Caco-2 (cell line): ENCODE results near the gene AASDH. TPM values are rescaled to one million over a fixed set of nuclear protein-coding genes. Genes with fewer than 3 reads are reported as not detected.

Experiments
- BruUV-seq: library from RNA; stranded (reverse); fragments of 400-500 nt; replicated peaks from 2 replicates; lab custom pipeline; 2021; lab: Mats Ljungman, UMichigan
- CTCF ChIA-PET: fragments of 300-600 bp; sonication (Branson Sonifier 250); formaldehyde crosslinking; loops from one replicate; lab custom pipeline; 2022; ENCODE audit warnings: antibody characterized with exemption; lab: Charles Lee
- POLR2A ChIA-PET: fragments of 300-600 bp; sonication (Branson Sonifier 250); formaldehyde crosslinking; loops from one replicate; lab custom pipeline; 2022; ENCODE audit warnings: antibody characterized with exemption; lab: Charles Lee
- DNase-seq, 2 experiments: peaks; one replicate each; pipeline versions ENCODE4 v3.0.0 to v3.0.0-alpha.2; 2020 to 2022
- H3K27me3 ChIP-seq: replicated peaks from 2 replicates; pipeline ENCODE4 v1.6.0; 2011; ENCODE audit warnings: low read length; ENCODE audit not compliant: control insufficient read depth, insufficient read depth
- H3K36me3 ChIP-seq: 2 replicates; pipeline ENCODE4 v1.5.1; 2011; ENCODE audit warnings: low read length; ENCODE audit not compliant: control insufficient read depth, insufficient read depth
- H3K4me1 ChIP-seq: fragments of 250-450 bp; sonication (Bioruptor Pico); 2 replicates; pipeline ENCODE4 v1.5.1; 2020; ENCODE audit warnings: mild to moderate bottlenecking
- H3K4me3 ChIP-seq: 2 replicates; pipeline ENCODE4 v1.5.1; 2011; ENCODE audit warnings: low read depth, mild to moderate bottlenecking, control low read depth, low read length
- H3K9me3 ChIP-seq: fragments of 250-450 bp; sonication (Bioruptor Pico); 2 replicates; pipeline ENCODE4 v1.5.1; 2020; ENCODE audit warnings: mild to moderate bottlenecking, moderate library complexity
- H3K27ac Mint-ChIP-seq: one replicate; pipeline ENCODE4 v1.8.0; 2022; ENCODE audit warnings: mixed read lengths; ENCODE audit not compliant: unreplicated experiment
- H3K27me3 Mint-ChIP-seq: one replicate; pipeline ENCODE4 v1.8.0; 2022; ENCODE audit warnings: mixed read lengths; ENCODE audit not compliant: insufficient read depth, unreplicated experiment
- H3K36me3 Mint-ChIP-seq: one replicate; pipeline ENCODE4 v1.8.0; 2022; ENCODE audit warnings: mild to moderate bottlenecking, mixed read lengths; ENCODE audit not compliant: insufficient read depth, unreplicated experiment
- H3K4me1 Mint-ChIP-seq: one replicate; pipeline ENCODE4 v1.8.0; 2022; ENCODE audit warnings: low read depth, mixed read lengths; ENCODE audit not compliant: unreplicated experiment
- H3K4me3 Mint-ChIP-seq: one replicate; pipeline ENCODE4 v1.8.0; 2022; ENCODE audit warnings: mild to moderate bottlenecking, moderate library complexity, mixed read lengths; ENCODE audit not compliant: unreplicated experiment
- H3K9me3 Mint-ChIP-seq: one replicate; pipeline ENCODE4 v1.8.0; 2022; ENCODE audit warnings: mixed read lengths; ENCODE audit not compliant: unreplicated experiment
- intact Hi-C: fragments of 100-400 bp; cut with micrococcal nuclease; formaldehyde crosslinking; loops from one replicate; pipeline ENCODE4 v1.10.0; 2022; ENCODE audit not compliant: unreplicated experiment
- total RNA-seq: library from RNA; stranded (reverse); gene quantifications from 2 replicates; pipeline ENCODE4 v1.2.3, GENCODE V29; 2022
- TF ChIP-seq, protein P1 (sequence below), 2 experiments: fragments of 200-600 bp in 1 of 2; IDR thresholded peaks; 1 replicate in 1 of 2; 2 replicates in 1 of 2; pipeline versions ENCODE4 v1.5.1 to v1.8.0; 2011 to 2022; ENCODE audit warnings: antibody characterized with exemption in 1 of 2, control low read depth in 1 of 2, inconsistent platforms in 1 of 2, low read depth in 1 of 2, low read length in 1 of 2, mild to moderate bottlenecking in 1 of 2, moderate library complexity in 1 of 2; ENCODE audit not compliant: insufficient read depth in 1 of 2, severe bottlenecking in 1 of 2, unreplicated experiment in 1 of 2

The AASDH gene
- total RNA-seq, 1 experiment from 2014 or later = 12.8 TPM

DNA sequence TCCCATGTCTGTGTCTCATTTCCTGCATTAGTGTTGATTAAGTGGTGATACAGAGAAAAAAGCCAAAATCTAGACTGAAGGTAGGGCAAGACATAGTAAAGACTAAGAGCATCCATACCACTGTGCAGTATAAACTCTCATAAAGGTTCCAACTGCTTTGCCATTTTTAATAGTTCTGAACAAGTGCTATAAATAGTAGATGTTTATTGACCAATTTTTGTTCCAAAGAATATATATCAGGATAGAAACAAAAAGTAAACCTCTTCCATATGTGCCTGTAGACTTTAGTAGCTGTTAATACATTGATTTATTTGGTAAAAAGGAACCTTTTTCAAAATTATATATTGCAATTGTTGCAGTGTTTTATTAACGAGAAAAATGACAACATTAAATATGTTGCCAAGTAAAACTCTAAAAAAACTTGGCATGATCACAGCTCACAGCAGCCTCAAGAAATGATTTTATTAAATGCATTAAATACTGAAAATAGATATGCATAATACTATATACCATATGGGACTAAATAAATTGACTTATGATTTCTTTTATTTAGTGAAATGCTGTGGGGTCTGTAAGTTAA is 22.3 kb upstream of the AASDH start:
- POLR2A ChIA-PET = interaction anchor here (0.6 to 2.0 kb wide), 3 partner anchors 22 to 28 kb away, joined by 4 to 11 read pairs (median 10); partner anchors contain the start of genes AASDH, PAICS and PPAT
- TF ChIP-seq, protein P1, sequence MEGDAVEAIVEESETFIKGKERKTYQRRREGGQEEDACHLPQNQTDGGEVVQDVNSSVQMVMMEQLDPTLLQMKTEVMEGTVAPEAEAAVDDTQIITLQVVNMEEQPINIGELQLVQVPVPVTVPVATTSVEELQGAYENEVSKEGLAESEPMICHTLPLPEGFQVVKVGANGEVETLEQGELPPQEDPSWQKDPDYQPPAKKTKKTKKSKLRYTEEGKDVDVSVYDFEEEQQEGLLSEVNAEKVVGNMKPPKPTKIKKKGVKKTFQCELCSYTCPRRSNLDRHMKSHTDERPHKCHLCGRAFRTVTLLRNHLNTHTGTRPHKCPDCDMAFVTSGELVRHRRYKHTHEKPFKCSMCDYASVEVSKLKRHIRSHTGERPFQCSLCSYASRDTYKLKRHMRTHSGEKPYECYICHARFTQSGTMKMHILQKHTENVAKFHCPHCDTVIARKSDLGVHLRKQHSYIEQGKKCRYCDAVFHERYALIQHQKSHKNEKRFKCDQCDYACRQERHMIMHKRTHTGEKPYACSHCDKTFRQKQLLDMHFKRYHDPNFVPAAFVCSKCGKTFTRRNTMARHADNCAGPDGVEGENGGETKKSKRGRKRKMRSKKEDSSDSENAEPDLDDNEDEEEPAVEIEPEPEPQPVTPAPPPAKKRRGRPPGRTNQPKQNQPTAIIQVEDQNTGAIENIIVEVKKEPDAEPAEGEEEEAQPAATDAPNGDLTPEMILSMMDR (IDR thresholded peaks at IDR 0.05; ENCODE audit: insufficient read depth in 1 of 2, low read depth in 1 of 2, low read length in 1 of 2, severe bottlenecking in 1 of 2, unreplicated experiment in 1 of 2) = no peak
- H3K4me1 Mint-ChIP-seq = peaks cover 6% of the 10 kb centered on the region
- intact Hi-C loops = loop anchor here (1.0 kb wide), 1 partner anchor 26 kb away; the partner anchor contains the start of gene PPAT
- H3K27ac Mint-ChIP-seq = peak overlapping the region; percentile 95
- Histone ChIP-seq H3K9me3 (no peaks in the 10 kb centered on the region), H3K27me3 (no peaks in the 10 kb centered on the region), H3K36me3 (no peaks in the 10 kb centered on the region), H3K4me1 (peaks cover 19% of the 10 kb centered on the region), H3K4me3 (no peak overlapping the region)
- CTCF ChIA-PET = interaction anchor here (0.6 kb wide), 1 partner anchor 27 kb away, joined by 3 read pairs; the partner anchor contains the start of gene PAICS
- peaks cover 44% of the 10 kb centered on the region for H3K36me3 Mint-ChIP-seq
- no peak overlapping the region for H3K4me3 Mint-ChIP-seq
- no peak for DNase-seq
- BruUV-seq = no TSS peak
- H3K27me3 Mint-ChIP-seq = no peaks in the 10 kb centered on the region
- H3K9me3 Mint-ChIP-seq = no peaks in the 10 kb centered on the region

DNA sequence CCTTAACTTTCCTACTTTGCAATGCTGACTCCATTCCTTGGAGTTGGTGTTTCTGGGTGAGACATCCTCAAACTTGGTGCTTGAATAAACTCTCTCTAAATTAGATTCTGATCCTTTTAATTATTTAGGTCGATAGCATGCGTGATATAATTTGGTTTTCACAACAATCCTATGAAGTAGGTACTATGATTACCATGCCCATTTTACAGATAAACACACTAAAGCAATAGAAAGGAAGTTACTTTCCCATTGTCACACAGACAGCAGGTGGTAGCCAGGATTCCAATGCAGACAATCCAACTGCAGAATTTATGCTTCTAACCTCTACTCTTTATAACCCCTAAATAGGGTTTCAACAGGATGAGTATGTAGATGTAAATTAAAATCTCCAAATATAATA is 21.7 kb upstream of the AASDH start:
- H3K27ac Mint-ChIP-seq = no peak overlapping the region
- H3K4me1 Mint-ChIP-seq = peaks cover 6% of the 10 kb centered on the region
- no peaks in the 10 kb centered on the region for H3K27me3 ChIP-seq
- H3K4me1 ChIP-seq = peaks cover 16% of the 10 kb centered on the region
- no peaks in the 10 kb centered on the region for H3K36me3 ChIP-seq
- H3K9me3 Mint-ChIP-seq = no peaks in the 10 kb centered on the region
- TF ChIP-seq, protein P1 (IDR thresholded peaks at IDR 0.05; ENCODE audit: insufficient read depth in 1 of 2, low read depth in 1 of 2, low read length in 1 of 2, severe bottlenecking in 1 of 2, unreplicated experiment in 1 of 2) = no peak
- peaks cover 46% of the 10 kb centered on the region for H3K36me3 Mint-ChIP-seq
- ChIA-PET POLR2A (no interaction called here), CTCF (no interaction called here)
- no peaks in the 10 kb centered on the region for H3K9me3 ChIP-seq
- no peak for DNase-seq
- intact Hi-C loops = no loop called here
- H3K4me3 ChIP-seq = no peak overlapping the region
- H3K27me3 Mint-ChIP-seq = no peaks in the 10 kb centered on the region
- no peak overlapping the region for H3K4me3 Mint-ChIP-seq
- BruUV-seq = no TSS peak

DNA sequence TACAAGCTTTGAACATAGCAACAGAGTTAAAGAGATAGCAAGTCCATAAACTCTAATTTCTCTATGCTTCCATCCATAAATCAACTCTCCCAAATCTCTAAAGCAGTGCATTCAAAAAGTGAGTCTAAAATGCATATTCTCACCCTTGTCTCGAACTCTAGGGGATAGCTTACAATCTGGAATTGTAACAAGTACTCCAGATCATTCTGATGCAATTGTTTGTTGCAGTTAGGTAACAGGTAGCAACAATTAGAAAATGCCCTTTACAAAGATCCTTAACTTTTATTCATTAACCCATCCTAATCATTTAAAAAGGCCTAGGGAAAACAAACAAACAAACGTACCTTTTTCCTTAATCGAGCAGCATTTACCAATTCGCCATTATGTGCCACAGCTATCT is 18.9 kb upstream of the AASDH start:
- H3K27me3 Mint-ChIP-seq = no peaks in the 10 kb centered on the region
- ChIA-PET POLR2A (no interaction called here), CTCF (no interaction called here)
- Histone ChIP-seq H3K27me3 (no peaks in the 10 kb centered on the region), H3K4me3 (no peak overlapping the region), H3K36me3 (no peaks in the 10 kb centered on the region), H3K9me3 (no peaks in the 10 kb centered on the region), H3K4me1 (peaks cover 8% of the 10 kb centered on the region; the same call in 1 of the 2 replicates)
- TF ChIP-seq, protein P1 (IDR thresholded peaks at IDR 0.05; ENCODE audit: insufficient read depth in 1 of 2, low read depth in 1 of 2, low read length in 1 of 2, severe bottlenecking in 1 of 2, unreplicated experiment in 1 of 2) = no peak
- no peak overlapping the region for H3K27ac Mint-ChIP-seq
- intact Hi-C loops = no loop called here
- no peaks in the 10 kb centered on the region for H3K9me3 Mint-ChIP-seq
- no TSS peak for BruUV-seq
- no peak for DNase-seq
- H3K4me1 Mint-ChIP-seq = peaks cover 6% of the 10 kb centered on the region
- peaks cover 49% of the 10 kb centered on the region for H3K36me3 Mint-ChIP-seq
- no peak overlapping the region for H3K4me3 Mint-ChIP-seq
